Pancreas (tissue), 10 donors: Measurements from ENCODE around the gene PPTC7. TPM values are rescaled to one million over a fixed set of nuclear protein-coding genes. Genes with fewer than 3 reads are reported as not detected.

Experiments
- ATAC-seq, 4 donors: fragments of 200-7000 bp; cut with Tn5 transposase; one replicate each; pipeline versions ENCODE4 v1.8.0 to v1.9.1; 2020; ENCODE audit warnings: mild to moderate bottlenecking in 4 of 4, moderate library complexity in 4 of 4
- DNase-seq, 6 donors: peaks; one replicate each; pipeline ENCODE4 v3.0.0-alpha.2; 2020
- FAIRE-seq: peaks from 2 replicates; lab custom pipeline; 2012; peaks lifted over from hg19 to GRCh38; lab: Jason Lieb, UNC
- H3K27ac ChIP-seq, 4 donors: fragments of 200-600 bp; sonication (generic); 1 replicate in 3 of 4; 2 replicates in 1 of 4; pipeline versions ENCODE4 v1.5.0 to v1.8.0; 2020
- H3K27me3 ChIP-seq, 4 donors: fragments of 200-600 bp; one replicate each; pipeline ENCODE4 v1.8.0; 2021
- H3K36me3 ChIP-seq, 3 donors: fragments of 200-600 bp; sonication (generic) in 1 of 3; one replicate each; pipeline versions ENCODE4 v1.5.0 to v1.8.0; 2020 to 2021
- H3K4me1 ChIP-seq, 3 donors: fragments of 200-600 bp; one replicate each; pipeline ENCODE4 v1.8.0; 2021
- H3K4me3 ChIP-seq, 4 donors: fragments of 200-600 bp; sonication (generic) in 2 of 4; one replicate each; pipeline versions ENCODE4 v1.5.0 to v1.8.0; 2020 to 2021
- H3K9me3 ChIP-seq, 4 donors: fragments of 200-600 bp; one replicate each; pipeline ENCODE4 v1.8.0; 2021
- WGBS, 2 donors: extraction: QIAGEN DNeasy Blood & Tissue Kit; methylation state at CpG; one replicate each; pipeline ENCODE4 v1.1.7; 2013; 5-methylcytosine and 5-hydroxymethylcytosine counted together
- intact Hi-C, 3 donors: fragments of 100-400 bp; cut with DNase I; formaldehyde crosslinking; loops; one replicate each; pipeline versions ENCODE4 v1.11.1 to v1.14.2; 2022
- polyA plus RNA-seq, 2 donors: library from polyadenylated mRNA; stranded (reverse); fragments of 200-250 nt; gene quantifications; one replicate each; pipeline ENCODE4 v1.2.3, GENCODE V29; 2013
- total RNA-seq, 6 donors: library from RNA; stranded (reverse); fragmentation: NEBNext Ultra II Directional in 4 of 6; extraction: Animal tissue kit (Norgen Biotek cat#: 25700) in 4 of 6; gene quantifications; one replicate each; pipeline versions ENCODE4 v1.2.1 to v1.2.4, GENCODE V29; 2021 to 2023
- TF ChIP-seq, protein P1 (sequence below), 4 donors: fragments of 200-600 bp; sonication (generic) in 3 of 4; IDR thresholded peaks; one replicate each; pipeline versions ENCODE4 v1.5.0 to v1.8.0; 2021; ENCODE audit warnings: antibody characterized with exemption in 4 of 4
- donor health status: healthy with polysubstance abuse.
- donor health status: DM: no; HTN: no; CAD: no; lungs with moderate emphysema.
- donor health status: DM: no; HTN: no; CAD: no.
- donor health status: control.
- donor health status: control.
- donor health status: Bipolar disorder and iron deficiency.
- donor health status: DM: yes; HTN: yes; CAD: no.
- donor health status: DM: no; HTN: no; CAD: no.
- donor health status: DM: no; HTN: no; CAD: no.
- donor health status: DM: yes; HTN: yes; CAD: no.

Gene PPTC7
- total and polyA plus RNA-seq, 8 donors: 2.2 to 9.0 (median 5.8) TPM

DNA sequence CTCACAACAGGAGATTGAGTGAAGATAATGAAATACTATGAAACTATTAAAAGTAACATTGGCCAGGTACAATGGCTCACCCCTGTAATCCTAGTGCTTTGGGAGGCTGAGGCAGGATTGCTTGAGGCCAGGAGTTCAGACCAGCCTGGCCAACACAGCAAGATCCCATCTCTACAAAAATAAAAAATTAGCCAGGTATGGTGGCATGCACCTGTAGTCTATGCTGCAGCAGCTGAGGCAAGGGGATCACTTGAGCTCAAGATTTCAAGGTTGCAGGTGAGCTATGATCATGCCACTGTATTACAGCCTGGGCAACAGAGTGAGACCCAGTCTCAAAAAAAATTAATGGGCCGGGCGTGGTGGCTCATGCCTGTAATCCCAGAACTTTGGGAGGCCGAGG is 66.1 kb downstream of the PPTC7 start:
- H3K36me3 ChIP-seq: no peaks in the 10 kb centered on the region
- ATAC-seq (no peak), DNase-seq (no peak), FAIRE-seq (no peak)
- WGBS, 2 donors: 66 to 91% methylated on average over 3 of the region's 3 CpGs
- intact Hi-C loops: loop anchor here in 2 of 3 donors (10.0 kb wide), 2 partner anchors 78 to 88 kb away; no protein-coding TSS in a partner anchor
- no peak overlapping the region for H3K4me3 ChIP-seq
- TF ChIP-seq, protein P1, sequence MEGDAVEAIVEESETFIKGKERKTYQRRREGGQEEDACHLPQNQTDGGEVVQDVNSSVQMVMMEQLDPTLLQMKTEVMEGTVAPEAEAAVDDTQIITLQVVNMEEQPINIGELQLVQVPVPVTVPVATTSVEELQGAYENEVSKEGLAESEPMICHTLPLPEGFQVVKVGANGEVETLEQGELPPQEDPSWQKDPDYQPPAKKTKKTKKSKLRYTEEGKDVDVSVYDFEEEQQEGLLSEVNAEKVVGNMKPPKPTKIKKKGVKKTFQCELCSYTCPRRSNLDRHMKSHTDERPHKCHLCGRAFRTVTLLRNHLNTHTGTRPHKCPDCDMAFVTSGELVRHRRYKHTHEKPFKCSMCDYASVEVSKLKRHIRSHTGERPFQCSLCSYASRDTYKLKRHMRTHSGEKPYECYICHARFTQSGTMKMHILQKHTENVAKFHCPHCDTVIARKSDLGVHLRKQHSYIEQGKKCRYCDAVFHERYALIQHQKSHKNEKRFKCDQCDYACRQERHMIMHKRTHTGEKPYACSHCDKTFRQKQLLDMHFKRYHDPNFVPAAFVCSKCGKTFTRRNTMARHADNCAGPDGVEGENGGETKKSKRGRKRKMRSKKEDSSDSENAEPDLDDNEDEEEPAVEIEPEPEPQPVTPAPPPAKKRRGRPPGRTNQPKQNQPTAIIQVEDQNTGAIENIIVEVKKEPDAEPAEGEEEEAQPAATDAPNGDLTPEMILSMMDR (IDR thresholded peaks at IDR 0.05): no peak
- no peaks in the 10 kb centered on the region for H3K4me1 ChIP-seq
- no peaks in the 10 kb centered on the region for H3K27me3 ChIP-seq
- H3K27ac ChIP-seq: no peak overlapping the region
- no peaks in the 10 kb centered on the region for H3K9me3 ChIP-seq

DNA sequence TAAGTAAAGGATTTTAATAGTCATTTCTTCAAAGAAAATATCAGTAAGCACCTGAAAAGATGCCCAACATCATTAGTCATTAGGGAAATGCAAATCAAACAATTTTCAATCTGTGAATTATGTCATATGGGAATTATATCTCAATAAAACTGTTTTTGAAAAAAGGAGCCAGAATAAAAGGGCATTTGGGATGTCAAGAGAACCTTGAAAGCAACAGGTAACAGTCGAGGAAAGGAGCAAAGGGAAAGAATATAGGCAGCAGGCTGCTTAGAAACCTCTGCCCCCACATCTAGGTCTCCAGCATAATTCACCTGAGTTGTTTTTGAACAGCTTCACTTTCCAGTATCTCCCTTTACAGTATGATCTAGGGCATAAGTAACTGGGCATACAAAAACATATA is 68.8 kb downstream of the PPTC7 start:
- no peak overlapping the region for H3K27ac ChIP-seq
- no peaks in the 10 kb centered on the region for H3K4me1 ChIP-seq
- no peak for DNase-seq
- intact Hi-C loops: loop anchor here (5.0 to 10.0 kb wide), 3 partner anchors 80 to 90 kb away; no protein-coding TSS in a partner anchor
- no peak for ATAC-seq
- FAIRE-seq: no peak
- no peaks in the 10 kb centered on the region for H3K9me3 ChIP-seq
- 50 to 58% methylated on average over 1 of the region's 1 CpG for WGBS, 2 donors
- H3K27me3 ChIP-seq: no peaks in the 10 kb centered on the region
- H3K4me3 ChIP-seq: no peak overlapping the region
- H3K36me3 ChIP-seq: no peaks in the 10 kb centered on the region
- TF ChIP-seq, protein P1 (IDR thresholded peaks at IDR 0.05): no peak

DNA sequence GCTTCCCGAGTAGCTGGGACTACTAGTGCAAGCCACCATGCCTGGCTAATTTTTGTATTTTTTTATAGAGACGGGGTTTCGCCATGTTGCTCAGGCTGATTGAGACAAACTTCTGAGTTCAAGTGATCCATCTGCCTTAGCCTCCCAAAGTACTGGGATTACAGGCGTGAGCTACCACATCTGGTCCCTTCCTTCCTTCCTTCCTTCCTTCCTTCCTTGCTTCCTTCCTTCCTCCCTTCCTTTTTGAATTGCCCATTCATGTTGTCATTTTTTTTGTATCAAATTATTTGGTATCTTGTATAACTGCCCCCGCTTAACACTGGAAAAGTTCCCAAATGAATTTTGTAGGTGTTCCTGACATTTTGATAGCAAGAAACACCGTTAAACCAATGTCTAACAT is 69.3 kb downstream of the PPTC7 start:
- Histone ChIP-seq H3K36me3 (no peaks in the 10 kb centered on the region), H3K27ac (no peak overlapping the region), H3K4me3 (no peak overlapping the region), H3K27me3 (no peaks in the 10 kb centered on the region), H3K9me3 (no peaks in the 10 kb centered on the region), H3K4me1 (no peaks in the 10 kb centered on the region)
- no peak for ATAC-seq
- TF ChIP-seq, protein P1 (IDR thresholded peaks at IDR 0.05): no peak
- 63 to 79% methylated on average over 6 of the region's 6 CpGs for WGBS, 2 donors
- FAIRE-seq: no peak
- intact Hi-C loops: loop anchor here (5.0 to 10.0 kb wide), 3 partner anchors 81 to 91 kb away; no protein-coding TSS in a partner anchor
- DNase-seq: no peak

- 82 to 92% methylated on average over 4 of the region's 4 CpGs for WGBS, 2 donors
- H3K4me1 ChIP-seq: no peaks in the 10 kb centered on the region
- H3K27ac ChIP-seq: no peak overlapping the region
- no peak for FAIRE-seq
- no peaks in the 10 kb centered on the region for H3K9me3 ChIP-seq
- intact Hi-C loops: no loop called here
- no peaks in the 10 kb centered on the region for H3K36me3 ChIP-seq
- TF ChIP-seq, protein P1 (IDR thresholded peaks at IDR 0.05): no peak
- no peak for ATAC-seq
- no peaks in the 10 kb centered on the region for H3K27me3 ChIP-seq
- DNase-seq: no peak
- H3K4me3 ChIP-seq: no peak overlapping the region
Measured at GRCh38 chr12:110508071-110508586, 75.0 kb downstream of the PPTC7 start.

DNA sequence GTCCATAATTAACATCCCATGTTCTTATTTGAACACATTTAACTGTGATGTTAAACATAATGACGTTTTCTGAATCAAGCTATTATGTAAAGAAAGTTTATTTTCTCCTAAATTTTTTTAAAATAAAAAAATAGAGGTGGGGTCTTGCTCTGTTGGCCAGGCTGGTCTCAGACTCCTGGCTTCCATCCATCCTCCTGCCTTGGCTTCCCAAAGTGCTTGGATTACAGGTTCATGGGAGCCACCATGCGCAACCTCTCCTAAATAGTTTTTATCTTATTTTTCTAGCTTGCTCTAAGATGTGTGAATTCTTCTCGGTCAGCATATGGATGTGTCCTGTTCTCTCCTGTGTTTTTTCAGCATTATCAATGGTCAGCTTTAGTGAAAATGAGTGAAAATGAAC is 77.8 kb downstream of the PPTC7 start:
- no peaks in the 10 kb centered on the region for H3K36me3 ChIP-seq
- H3K4me1 ChIP-seq: peaks cover 0 to 9% (median 3%) of the 10 kb centered on the region in 3 donors
- H3K27ac ChIP-seq: no peak overlapping the region
- ATAC-seq: no peak
- no peaks in the 10 kb centered on the region for H3K27me3 ChIP-seq
- 69 to 72% methylated on average over 3 of the region's 3 CpGs for WGBS, 2 donors
- no peak for DNase-seq
- FAIRE-seq: no peak
- H3K9me3 ChIP-seq: no peaks in the 10 kb centered on the region
- intact Hi-C loops: no loop called here
- H3K4me3 ChIP-seq: no peak overlapping the region
- TF ChIP-seq, protein P1 (IDR thresholded peaks at IDR 0.05): no peak
